ENCODE data around the gene GNAT3.

GRCh38 chr7:80511964-80512363 is at the start of gene GNAT3:
- TF ChIP-seq CTCF (IDR thresholded peaks at IDR 0.05) (no peak), POLR2AphosphoS5 (IDR thresholded peaks at IDR 0.05; ENCODE audit: insufficient read depth in 1 of 2, low read depth in 1 of 2) (no peak), POLR2A (IDR thresholded peaks at IDR 0.05) (no peak)

Data from vagina (tissue), 2 donors.